Measurements from ENCODE around the gene ATG4D.
"Not testable (repeated sequence)": the region's sequence is repeated elsewhere in the genome, so short reads cannot be mapped to it uniquely, and the experiment has no call there.

Gene ATG4D

GRCh38 chr19:10552510-10553053, 8.9 kb downstream of the ATG4D start:
- peak; percentile 72 for DNase-seq (ENCODE audit: low spot score)

GRCh38 chr19:10553087-10553667, 9.5 kb downstream of the ATG4D start:
- DNase-seq (ENCODE audit: low spot score): no peak

DNA sequence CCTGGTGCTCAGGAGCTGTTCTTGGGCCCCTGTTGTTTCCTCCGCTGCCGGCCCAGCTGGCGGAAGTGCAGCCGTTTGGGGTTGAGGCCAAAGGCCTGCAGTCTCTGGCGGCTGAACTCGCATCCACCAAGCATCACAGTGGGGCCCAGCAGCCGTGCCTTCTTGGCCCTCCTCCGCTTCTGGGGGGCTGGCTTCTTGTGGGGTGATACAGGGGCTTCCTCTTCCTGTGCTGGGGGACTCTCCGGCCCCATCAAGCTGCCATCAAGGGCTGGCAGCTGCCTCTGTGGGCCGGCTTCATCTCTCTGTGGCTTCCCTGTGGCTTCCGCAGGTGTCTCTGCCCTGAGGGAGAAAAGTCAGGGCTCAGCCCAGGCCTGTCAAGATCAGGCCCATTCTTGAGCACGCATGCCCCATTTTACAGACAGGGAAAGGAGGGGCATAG, 10.3 kb downstream of the ATG4D start:
- DNase-seq (ENCODE audit: low spot score): no peak

DNA sequence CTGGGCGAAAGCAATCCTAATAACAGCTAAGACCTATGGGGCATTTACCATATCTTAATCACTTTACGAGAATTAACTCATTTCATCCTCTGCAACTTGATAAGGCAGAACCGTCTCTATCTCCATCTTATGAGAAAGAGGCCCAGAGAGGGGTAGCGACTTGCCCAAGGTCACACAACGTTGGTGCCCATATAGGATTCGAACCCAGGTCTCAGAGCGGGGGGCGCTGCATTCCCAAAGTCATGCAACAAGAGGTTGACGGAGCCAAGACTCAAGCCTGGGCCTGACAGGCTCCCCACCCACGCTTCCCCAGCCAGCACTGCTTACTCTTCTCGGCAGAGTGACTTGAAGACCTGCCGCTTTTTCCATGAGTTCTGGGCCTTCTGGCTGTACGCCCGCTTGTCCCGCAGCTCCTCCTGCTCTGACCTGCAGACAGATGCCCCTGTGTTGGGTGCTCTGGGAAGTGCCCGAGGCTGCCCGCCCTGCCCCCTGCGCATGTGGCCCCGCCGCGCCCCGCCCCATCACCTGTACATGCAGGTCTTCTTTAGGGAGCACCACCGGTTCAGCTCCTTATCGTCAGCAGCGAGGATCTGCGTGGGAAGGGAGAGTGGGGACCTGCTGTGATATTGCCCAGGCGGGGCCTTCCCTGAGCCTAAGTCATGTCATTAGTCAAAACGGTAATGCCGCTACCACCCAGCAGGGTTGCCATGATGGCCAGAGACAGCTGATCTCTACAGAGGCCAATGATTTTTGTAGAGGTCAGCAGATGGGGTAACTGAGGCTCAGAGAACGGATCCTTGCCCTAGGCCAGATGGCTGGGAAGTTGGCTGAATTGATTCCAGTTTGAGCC, 11.3 kb downstream of the ATG4D start:
- no peak for DNase-seq (ENCODE audit: low spot score)

- no peak for DNase-seq (ENCODE audit: low spot score)
Observed at GRCh38 chr19:10555610-10555973, 11.9 kb downstream of the ATG4D start.

- DNase-seq (ENCODE audit: low spot score): peak; percentile 30
Observed at GRCh38 chr19:10557603-10558197, 14.0 kb downstream of the ATG4D start.

GRCh38 chr19:10560154-10560553, 16.4 kb downstream of the ATG4D start:
- no peak for DNase-seq (ENCODE audit: low spot score)

DNA sequence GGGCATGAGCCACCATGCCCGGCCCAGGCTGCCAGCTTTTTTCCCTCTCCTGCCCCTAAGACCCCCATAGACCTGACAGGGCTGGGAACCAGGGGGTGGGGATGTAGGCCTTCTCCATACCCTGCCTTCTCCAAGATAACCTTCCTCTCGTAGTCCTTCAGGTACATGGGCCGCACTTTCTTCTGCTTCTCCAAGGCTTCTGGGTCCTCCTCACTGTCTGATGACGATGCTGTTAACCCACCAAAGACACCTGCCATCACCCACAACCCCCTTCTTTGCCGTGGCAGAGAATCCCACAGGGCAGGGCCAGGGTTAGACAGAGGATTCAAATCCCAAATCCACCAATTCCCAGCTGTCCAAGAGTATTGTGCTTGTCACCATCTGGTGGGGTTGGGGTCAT, 18.9 kb downstream of the ATG4D start:
- DNase-seq (ENCODE audit: low spot score): no peak

DNA sequence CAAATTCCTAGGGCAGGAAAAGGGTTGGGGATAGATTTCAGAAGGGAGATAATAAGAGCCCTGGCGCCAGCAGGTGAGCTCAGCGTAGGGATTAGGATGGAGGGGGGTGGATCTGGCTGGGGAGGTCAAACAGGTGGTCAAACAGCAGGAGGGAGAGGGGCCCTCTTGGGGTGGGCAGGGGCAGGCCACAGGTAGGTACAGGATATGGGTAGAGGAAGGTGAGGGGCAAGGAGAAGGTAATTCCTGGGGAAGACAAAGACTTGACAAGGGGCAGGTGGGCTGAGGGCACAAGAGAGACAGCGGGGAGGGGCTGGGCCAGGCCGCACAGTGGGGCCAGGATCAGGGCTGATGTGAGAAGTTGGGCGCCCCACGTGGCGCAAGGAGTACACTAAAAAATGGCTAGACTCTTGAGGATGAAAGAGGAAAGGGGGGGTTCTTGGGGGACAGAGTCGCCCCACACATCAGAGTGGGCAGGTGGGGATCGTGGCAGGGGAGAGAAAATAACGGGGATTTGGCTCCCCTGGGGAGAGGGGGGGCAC, 21.4 kb downstream of the ATG4D start:
- DNase-seq (ENCODE audit: low spot score): peak; percentile 83

- DNase-seq (ENCODE audit: low spot score): peak; percentile 98
Observed at GRCh38 chr19:10565567-10566407, 22.1 kb downstream of the ATG4D start, which contains the start of gene KRI1. Gene KRI1, minus strand, starts transcription at chr19:10566010. Its CDS starts 11 bp downstream, at chr19:10565999.

DNA sequence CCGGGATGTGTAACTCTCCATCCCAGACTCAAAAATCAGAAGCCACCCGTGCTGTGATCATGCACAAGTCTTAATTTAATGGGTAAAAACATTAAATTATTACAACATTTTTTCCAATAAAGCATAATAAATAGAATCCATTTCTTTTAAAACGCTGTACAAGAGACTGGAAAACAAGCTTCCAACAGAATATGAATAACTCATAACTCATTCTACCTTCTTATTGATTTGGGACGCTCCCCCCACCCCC, 22.6 kb downstream of the ATG4D start:
- DNase-seq (ENCODE audit: low spot score): no peak

DNA sequence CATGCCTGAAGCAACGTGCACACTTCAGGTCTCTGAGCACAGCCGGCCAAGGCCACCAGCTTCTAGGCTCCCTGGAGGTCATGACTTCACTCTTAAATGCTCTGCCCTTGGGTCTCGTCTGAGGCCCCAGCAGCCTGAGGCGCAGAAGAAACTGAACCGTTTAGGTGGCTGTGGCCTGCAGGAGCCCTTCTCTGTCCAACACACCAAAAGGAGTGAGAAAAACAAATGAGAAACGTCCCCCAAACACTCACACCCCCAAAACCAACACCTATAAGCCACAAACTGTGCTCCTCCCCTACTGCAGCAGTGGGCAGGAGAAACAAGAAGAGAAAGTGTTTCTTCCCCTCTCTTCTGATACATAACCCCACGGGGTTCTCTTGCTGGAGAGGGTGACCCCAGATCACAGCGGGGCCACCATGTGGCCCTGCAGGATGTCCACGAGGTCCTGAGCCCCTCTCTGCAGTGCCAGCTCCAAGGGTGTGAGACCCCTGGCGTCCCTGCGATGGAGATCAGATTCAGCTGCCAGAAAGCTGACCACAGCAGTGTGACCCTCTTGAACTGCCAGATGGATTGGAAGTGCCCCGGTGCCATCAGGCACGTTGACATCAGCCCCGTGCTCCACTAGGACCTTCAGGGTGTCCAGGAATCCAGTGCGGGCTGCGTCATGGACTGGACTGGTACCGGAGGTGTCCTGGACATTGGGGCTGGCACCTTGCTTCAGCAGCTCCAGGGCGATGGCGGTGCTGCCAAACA, 23.1 kb downstream of the ATG4D start:
- DNase-seq (ENCODE audit: low spot score): no peak

DNA sequence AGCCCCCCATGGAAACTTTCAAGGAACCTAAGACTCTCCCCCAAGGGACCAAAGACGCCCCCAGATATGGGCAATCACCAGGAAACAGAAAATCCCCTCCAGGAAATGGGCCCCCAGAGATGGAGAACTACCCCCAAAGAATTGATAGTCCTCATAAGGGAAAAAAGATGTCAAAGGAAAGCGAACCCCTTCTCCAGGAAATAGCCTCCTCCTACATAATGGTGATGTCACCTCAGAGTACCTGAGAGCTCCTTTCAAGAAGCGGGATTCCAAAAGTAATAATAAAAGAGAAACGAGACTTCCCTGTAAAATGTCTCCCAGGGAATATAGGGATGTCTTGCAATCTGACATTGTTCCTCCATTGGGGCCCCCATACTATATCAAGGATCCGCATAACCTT, 24.0 kb downstream of the ATG4D start:
- no peak for DNase-seq (ENCODE audit: low spot score)

GRCh38 chr19:10568062-10568825, 24.5 kb downstream of the ATG4D start:
- DNase-seq (ENCODE audit: low spot score): no peak

GRCh38 chr19:10568826-10569651, 25.3 kb downstream of the ATG4D start, which contains the start of gene CDKN2D:
Gene CDKN2D, minus strand, starts transcription at chr19:10568979. Its CDS starts 326 bp downstream, at chr19:10568653.
- peak; percentile 93 for DNase-seq (ENCODE audit: low spot score)

DNA sequence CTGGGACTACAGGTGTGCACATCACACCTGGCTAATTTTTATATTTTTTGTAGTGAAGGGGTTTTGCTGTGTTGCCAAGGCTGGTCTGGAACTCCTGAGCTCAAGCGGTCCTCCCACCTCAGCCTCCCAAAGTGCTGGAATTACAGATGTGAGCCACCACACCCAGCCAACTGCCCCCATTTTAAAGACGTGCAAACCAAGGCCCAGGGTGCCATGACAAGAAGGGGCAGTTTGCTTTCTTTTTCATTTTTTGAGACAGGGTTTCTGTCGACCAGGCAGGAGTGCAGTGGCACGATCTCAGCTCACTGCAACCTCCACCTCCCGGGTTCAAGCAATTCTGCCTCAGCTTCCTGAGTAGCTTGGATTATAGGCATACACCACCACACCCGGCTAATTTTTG, 30.1 kb downstream of the ATG4D start:
- not testable (repeated sequence) for DNase-seq (ENCODE audit: low spot score)

- no peak for DNase-seq (ENCODE audit: low spot score)
Observed at GRCh38 chr19:10574462-10574861, 30.8 kb downstream of the ATG4D start.

GRCh38 chr19:10575011-10575716, 31.5 kb downstream of the ATG4D start:
- no peak for DNase-seq (ENCODE audit: low spot score)

DNA sequence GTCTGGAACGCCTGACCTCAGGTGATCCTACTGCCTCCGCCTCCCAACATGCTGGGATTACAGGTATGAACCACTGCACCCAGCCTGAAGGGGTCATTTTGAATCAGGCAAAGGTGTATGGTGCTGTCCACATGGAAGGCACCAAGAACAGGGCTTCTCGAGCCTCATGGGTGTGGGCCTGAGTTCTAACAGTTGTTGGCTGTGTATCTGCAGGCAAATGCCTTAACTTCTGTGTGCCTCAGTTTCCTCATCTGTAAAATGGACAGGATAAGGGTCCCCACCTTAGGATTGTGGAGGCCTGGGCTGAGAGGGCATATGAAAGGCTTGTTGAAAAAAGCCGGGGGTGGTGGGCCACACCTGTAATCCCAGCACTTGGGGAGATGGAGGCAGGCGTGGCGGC, 34.2 kb downstream of the ATG4D start:
- DNase-seq (ENCODE audit: low spot score): no peak

Measured in D341Med (cell line).